Neuronal stem cell (in vitro differentiated cells): ENCODE measurements around the gene SH3GL1.

ENCODE experiments used
- DNase-seq: peaks from one replicate; pipeline ENCODE4 v3.0.0-alpha.2; 2013; ENCODE audit warnings: low spot score
- H2AFZ ChIP-seq: one replicate; pipeline ENCODE4 v1.6.1; 2013; ENCODE audit warnings: mild to moderate bottlenecking, low read length, inconsistent platforms
- H2AK5ac ChIP-seq: 2 replicates; pipeline ENCODE4 v1.6.1; 2013; ENCODE audit warnings: low read depth, mild to moderate bottlenecking, inconsistent platforms, low read length, moderate library complexity, mixed read lengths
- H2BK120ac ChIP-seq: 2 replicates; pipeline ENCODE4 v1.6.1; 2013; ENCODE audit warnings: low read depth, mild to moderate bottlenecking, inconsistent platforms, low read length, moderate library complexity, mixed read lengths
- H2BK12ac ChIP-seq: one replicate; pipeline ENCODE4 v1.6.1; 2013; ENCODE audit warnings: low read length, inconsistent platforms
- H2BK15ac ChIP-seq: 2 replicates; pipeline ENCODE4 v1.6.1; 2013; ENCODE audit warnings: mild to moderate bottlenecking, low read length, inconsistent platforms, mixed read lengths
- H2BK5ac ChIP-seq: one replicate; pipeline ENCODE4 v1.6.1; 2013; ENCODE audit warnings: inconsistent platforms, mild to moderate bottlenecking, low read length, moderate library complexity
- H3K14ac ChIP-seq: one replicate; pipeline ENCODE4 v1.6.1; 2013; ENCODE audit warnings: low read length, inconsistent platforms
- H3K18ac ChIP-seq: 2 replicates; pipeline ENCODE4 v1.6.1; 2013; ENCODE audit warnings: low read length, inconsistent platforms
- H3K23ac ChIP-seq: 2 replicates; pipeline ENCODE4 v1.6.1; 2013; ENCODE audit warnings: low read depth, mild to moderate bottlenecking, mixed read lengths, low read length, inconsistent platforms; ENCODE audit not compliant: poor library complexity
- H3K27ac ChIP-seq: replicated peaks from 3 replicates; pipeline ENCODE4 v1.5.1; 2013; ENCODE audit warnings: low read length, inconsistent platforms
- H3K27me3 ChIP-seq, 3 experiments: 2 replicates each; pipeline ENCODE4 v1.6.1; 2013; ENCODE audit warnings: low read length in 3 of 3, mild to moderate bottlenecking in 2 of 3, inconsistent platforms in 1 of 3, low read depth in 1 of 3, mixed read lengths in 1 of 3, moderate library complexity in 1 of 3; ENCODE audit not compliant: control insufficient read depth in 3 of 3, insufficient read depth in 3 of 3
- H3K36me3 ChIP-seq, 2 donors: replicated peaks in 1 of 2; 2 replicates each; pipeline ENCODE4 v1.6.1; 2013; ENCODE audit warnings: low read length in 2 of 2; ENCODE audit not compliant: control insufficient read depth in 2 of 2, insufficient read depth in 2 of 2
- H3K4ac ChIP-seq: 2 replicates; pipeline ENCODE4 v1.6.1; 2013; ENCODE audit warnings: inconsistent platforms, mild to moderate bottlenecking, low read length, moderate library complexity
- H3K4me1 ChIP-seq, 2 donors: 1 replicate in 1 of 2; 2 replicates in 1 of 2; pipeline ENCODE4 v1.6.1; 2013; ENCODE audit warnings: low read length in 2 of 2, low read depth in 1 of 2; ENCODE audit not compliant: control insufficient read depth in 2 of 2, insufficient read depth in 1 of 2
- H3K4me2 ChIP-seq: one replicate; pipeline ENCODE4 v1.6.1; 2013; ENCODE audit warnings: mild to moderate bottlenecking, low read length, inconsistent platforms; ENCODE audit not compliant: insufficient read depth, poor library complexity, severe bottlenecking
- H3K4me3 ChIP-seq, 2 donors: 2 replicates each; pipeline ENCODE4 v1.5.1; 2013; ENCODE audit warnings: low read length in 2 of 2, mild to moderate bottlenecking in 2 of 2, inconsistent platforms in 1 of 2, moderate library complexity in 1 of 2
- H3K79me1 ChIP-seq: one replicate; pipeline ENCODE4 v1.6.1; 2013; ENCODE audit warnings: low read depth, mild to moderate bottlenecking, inconsistent platforms, low read length, moderate library complexity
- H3K9ac ChIP-seq: one replicate; pipeline ENCODE4 v1.6.1; 2013; ENCODE audit warnings: mild to moderate bottlenecking, low read depth, low read length, inconsistent platforms; ENCODE audit not compliant: poor library complexity
- H3K9me3 ChIP-seq, 2 donors: replicated peaks in 1 of 2; 2 replicates each; pipeline versions ENCODE3 to v1.6.1; 2013; ENCODE audit warnings: low read length in 2 of 2, mild to moderate bottlenecking in 2 of 2, inconsistent platforms in 1 of 2, low read depth in 1 of 2, mixed read lengths in 1 of 2, moderate library complexity in 1 of 2; ENCODE audit not compliant: control insufficient read depth in 2 of 2, insufficient read depth in 1 of 2
- H4K8ac ChIP-seq: one replicate; pipeline ENCODE4 v1.6.1; 2013; ENCODE audit warnings: low read depth, mild to moderate bottlenecking, inconsistent platforms, low read length, moderate library complexity
- H4K91ac ChIP-seq: one replicate; pipeline ENCODE4 v1.6.1; 2013; ENCODE audit warnings: low read length, low read depth, mild to moderate bottlenecking, inconsistent platforms; ENCODE audit not compliant: poor library complexity
- WGBS, 2 donors: extraction: QIAGEN DNeasy Blood & Tissue Kit; methylation state at CpG; one replicate each; pipeline ENCODE4 v1.1.7; 2013; ENCODE audit warnings: missing lambda C conversion rate in 2 of 2, mixed read lengths in 1 of 2; ENCODE audit not compliant: insufficient read length in 2 of 2, insufficient replicate concordance in 1 of 2; ENCODE audit errors: extremely low coverage in 2 of 2; 5-methylcytosine and 5-hydroxymethylcytosine counted together

The SH3GL1 gene

DNA sequence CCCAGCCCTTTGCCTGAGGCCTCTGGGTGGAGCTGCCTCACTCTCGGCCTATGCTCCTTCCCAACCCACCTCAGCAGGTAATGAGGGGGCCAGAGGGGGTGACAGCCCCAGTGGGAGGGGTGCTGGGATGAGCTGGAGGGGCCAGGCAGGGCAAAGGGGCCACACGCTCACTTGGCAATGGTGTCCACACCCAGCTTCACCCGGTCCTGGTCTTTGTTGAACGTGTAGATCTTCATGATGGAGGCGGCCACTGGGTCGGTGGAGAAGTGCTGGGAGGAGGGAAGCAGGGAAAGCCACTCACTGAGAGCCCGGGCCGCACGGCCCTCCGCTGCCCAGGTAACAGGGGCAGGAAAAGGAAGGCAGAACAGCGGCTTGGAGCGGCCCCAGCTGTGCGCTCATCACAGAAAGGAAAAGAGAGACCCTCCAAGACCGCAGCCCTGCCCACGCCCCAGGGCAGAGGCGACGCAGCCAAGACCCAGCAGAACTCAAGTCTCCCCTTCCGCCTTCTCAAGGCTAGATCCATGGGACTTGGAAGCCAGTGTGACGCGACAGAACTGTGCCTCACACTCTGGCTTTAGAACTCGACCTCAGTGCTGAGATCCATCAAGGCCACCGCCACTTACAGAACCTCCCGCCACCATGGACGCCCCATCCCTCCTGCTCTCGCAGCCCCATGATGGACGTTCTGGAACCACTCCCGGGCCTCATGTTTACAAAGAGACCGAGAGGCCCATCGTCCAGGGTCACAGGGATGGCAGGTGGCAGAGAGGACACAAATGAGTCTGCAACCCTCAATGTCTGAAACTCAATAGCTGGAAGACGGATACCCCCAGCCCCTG is 48.0 kb upstream of the SH3GL1 start:
- no peak overlapping the region for H3K18ac ChIP-seq
- no peak overlapping the region for H2AK5ac ChIP-seq
- no peak overlapping the region for H3K4ac ChIP-seq
- H3K4me3 ChIP-seq = no peak overlapping the region
- WGBS, 2 donors = no CpG with 5 or more reads among the region's 30 CpGs
- no peak overlapping the region for H2BK12ac ChIP-seq
- peak overlapping the region; percentile 80 for H3K23ac ChIP-seq
- H4K91ac ChIP-seq = no peak overlapping the region
- H3K4me2 ChIP-seq = no peak overlapping the region
- no peak overlapping the region for H3K9ac ChIP-seq
- H2AFZ ChIP-seq = no peak overlapping the region
- H2BK120ac ChIP-seq = peak overlapping the region; percentile 5
- peak overlapping the region; percentile 75 for H2BK5ac ChIP-seq
- no peak for DNase-seq
- H3K36me3 ChIP-seq = peaks cover 46 to 91% of the 10 kb centered on the region in 2 donors
- H3K14ac ChIP-seq = no peak overlapping the region
- H4K8ac ChIP-seq = peak overlapping the region; percentile 72
- H3K4me1 ChIP-seq = peaks cover 0 to 2% of the 10 kb centered on the region in 2 donors
- no peak overlapping the region for H2BK15ac ChIP-seq
- no peak overlapping the region for H3K27ac ChIP-seq
- H3K79me1 ChIP-seq = peaks cover 5% of the 10 kb centered on the region
- H3K9me3 ChIP-seq = no peaks in the 10 kb centered on the region
- H3K27me3 ChIP-seq = no peaks in the 10 kb centered on the region

GRCh38 chr19:4447327-4448146 is 47.2 kb upstream of the SH3GL1 start:
- Histone ChIP-seq H3K9me3 (no peaks in the 10 kb centered on the region), H2BK120ac (peak overlapping the region; percentile 5), H3K27me3 (no peaks in the 10 kb centered on the region), H3K4me3 (no peak overlapping the region), H2AK5ac (no peak overlapping the region), H3K36me3 (peaks cover 44 to 91% of the 10 kb centered on the region in 2 donors), H3K14ac (no peak overlapping the region), H3K23ac (no peak overlapping the region), H3K4ac (no peak overlapping the region), H4K91ac (no peak overlapping the region), H4K8ac (no peak overlapping the region), H2AFZ (no peak overlapping the region), H3K4me2 (no peak overlapping the region), H3K27ac (no peak overlapping the region), H2BK12ac (no peak overlapping the region), H3K79me1 (peaks cover 5% of the 10 kb centered on the region), H3K4me1 (peaks cover 0 to 2% of the 10 kb centered on the region in 2 donors), H3K9ac (no peak overlapping the region), H2BK5ac (no peak overlapping the region), H3K18ac (no peak overlapping the region), H2BK15ac (no peak overlapping the region)
- no peak for DNase-seq
- no CpG with 5 or more reads among the region's 28 CpGs for WGBS, 2 donors

GRCh38 chr19:4446704-4447200 is 46.4 kb upstream of the SH3GL1 start:
- H3K14ac ChIP-seq = no peak overlapping the region
- H3K18ac ChIP-seq = no peak overlapping the region
- H3K27ac ChIP-seq = no peak overlapping the region
- DNase-seq = no peak
- H2BK5ac ChIP-seq = peak overlapping the region; percentile 24
- no peak overlapping the region for H3K23ac ChIP-seq
- H3K79me1 ChIP-seq = peaks cover 9% of the 10 kb centered on the region
- peaks cover 0 to 2% of the 10 kb centered on the region in 2 donors for H3K4me1 ChIP-seq
- no peak overlapping the region for H2BK15ac ChIP-seq
- no peak overlapping the region for H2BK12ac ChIP-seq
- no peak overlapping the region for H4K8ac ChIP-seq
- H3K27me3 ChIP-seq = no peaks in the 10 kb centered on the region
- peaks cover 0 to 1% of the 10 kb centered on the region in 2 donors for H3K9me3 ChIP-seq
- no peak overlapping the region for H2BK120ac ChIP-seq
- no CpG with 5 or more reads among the region's 15 CpGs for WGBS, 2 donors
- no peak overlapping the region for H2AK5ac ChIP-seq
- H4K91ac ChIP-seq = no peak overlapping the region
- H3K36me3 ChIP-seq = peaks cover 49 to 91% of the 10 kb centered on the region in 2 donors
- H3K4me3 ChIP-seq = no peak overlapping the region
- H2AFZ ChIP-seq = no peak overlapping the region
- no peak overlapping the region for H3K9ac ChIP-seq
- H3K4me2 ChIP-seq = no peak overlapping the region
- H3K4ac ChIP-seq = no peak overlapping the region
